ENCODE data around the gene RP2.

The RP2 gene

GRCh38 chrX:46836701-46837557 is at the start of gene RP2:
TSS of gene RP2 (plus strand) at chrX:46837043. CDS start at chrX:46837101, 58 bp downstream.
- DNase-seq = peak; percentile 88

GRCh38 chrX:46788902-46789301 is 47.9 kb upstream of the RP2 start:
- DNase-seq = no peak

GRCh38 chrX:46791927-46792809 is 44.7 kb upstream of the RP2 start:
- no peak for DNase-seq

GRCh38 chrX:46792810-46793188 is 44.0 kb upstream of the RP2 start:
- DNase-seq = no peak

- DNase-seq = no peak
These were observed 43.3 kb upstream of the RP2 start for GRCh38 chrX:46793386-46794143.

GRCh38 chrX:46796574-46797191 is 40.2 kb upstream of the RP2 start:
- peak; percentile 43 for DNase-seq

- no peak for DNase-seq
These were observed 33.7 kb upstream of the RP2 start for GRCh38 chrX:46803140-46803539.

- DNase-seq = no peak
These were observed 31.6 kb upstream of the RP2 start for GRCh38 chrX:46805270-46805669.

- no peak for DNase-seq
These were observed 25.7 kb upstream of the RP2 start for GRCh38 chrX:46811121-46811520.

GRCh38 chrX:46812445-46812844 is 24.4 kb upstream of the RP2 start:
- DNase-seq = no peak

- DNase-seq = no peak
These were observed 21.9 kb upstream of the RP2 start for GRCh38 chrX:46814966-46815365.

- no peak for DNase-seq
These were observed 17.7 kb upstream of the RP2 start for GRCh38 chrX:46819136-46819535.

- DNase-seq = no peak
These were observed 16.3 kb upstream of the RP2 start for GRCh38 chrX:46820391-46821100.

- DNase-seq = no peak
These were observed 13.4 kb upstream of the RP2 start for GRCh38 chrX:46823481-46823880.

GRCh38 chrX:46831765-46832327 is 5.0 kb upstream of the RP2 start:
- DNase-seq = no peak

GRCh38 chrX:46837558-46838485 is 979 bp downstream of the RP2 start:
- DNase-seq = no peak

- DNase-seq = no peak
These were observed 1.6 kb downstream of the RP2 start for GRCh38 chrX:46838486-46838870.

- no peak for DNase-seq
These were observed 2.2 kb downstream of the RP2 start for GRCh38 chrX:46838974-46839480.

- DNase-seq = no peak
These were observed 4.1 kb downstream of the RP2 start for GRCh38 chrX:46840946-46841345.

- peak; percentile 35 for DNase-seq
These were observed 4.5 kb downstream of the RP2 start for GRCh38 chrX:46841346-46841745.
